ENCODE data around the gene MICAL2.
A peak's percentile ranks its signal among the peaks of the same experiment; 100 is the strongest.

Gene MICAL2

GRCh38 chr11:12105471-12105870 is 4.9 kb upstream of the MICAL2 start:
- Histone ChIP-seq H3K27me3 (ENCODE audit: insufficient read depth, low read depth, severe bottlenecking) (no peaks in the 10 kb centered on the region), H3K4me3 (ENCODE audit: low read depth, low read length) (no peak overlapping the region), H3K27ac (no peak overlapping the region), H3K36me3 (no peaks in the 10 kb centered on the region), H3K9me3 (ENCODE audit: severe bottlenecking) (no peaks in the 10 kb centered on the region)
- no peak for DNase-seq
- TF ChIP-seq CTCF (IDR thresholded peaks at IDR 0.05; ENCODE audit: low read depth, low read length), result no peak

GRCh38 chr11:12106101-12106500 is 4.3 kb upstream of the MICAL2 start:
- Histone ChIP-seq H3K4me3 (ENCODE audit: low read depth, low read length) (no peak overlapping the region), H3K27me3 (ENCODE audit: insufficient read depth, low read depth, severe bottlenecking) (no peaks in the 10 kb centered on the region), H3K9me3 (ENCODE audit: severe bottlenecking) (no peaks in the 10 kb centered on the region), H3K27ac (no peak overlapping the region), H3K36me3 (no peaks in the 10 kb centered on the region)
- DNase-seq, result no peak
- no peak for TF ChIP-seq CTCF (IDR thresholded peaks at IDR 0.05; ENCODE audit: low read depth, low read length)

GRCh38 chr11:12106501-12106900 is 3.9 kb upstream of the MICAL2 start:
- no peak overlapping the region for H3K27ac ChIP-seq
- TF ChIP-seq CTCF (IDR thresholded peaks at IDR 0.05; ENCODE audit: low read depth, low read length), result no peak
- no peak overlapping the region for H3K4me3 ChIP-seq (ENCODE audit: low read depth, low read length)
- H3K36me3 ChIP-seq, result no peaks in the 10 kb centered on the region
- H3K27me3 ChIP-seq (ENCODE audit: insufficient read depth, low read depth, severe bottlenecking), result no peaks in the 10 kb centered on the region
- no peaks in the 10 kb centered on the region for H3K9me3 ChIP-seq (ENCODE audit: severe bottlenecking)
- DNase-seq, result no peak

GRCh38 chr11:12108875-12109453 is 1.4 kb upstream of the MICAL2 start:
- Histone ChIP-seq H3K27me3 (ENCODE audit: insufficient read depth, low read depth, severe bottlenecking) (no peaks in the 10 kb centered on the region), H3K4me3 (ENCODE audit: low read depth, low read length) (no peak overlapping the region), H3K9me3 (ENCODE audit: severe bottlenecking) (no peaks in the 10 kb centered on the region), H3K27ac (no peak overlapping the region), H3K36me3 (no peaks in the 10 kb centered on the region)
- TF ChIP-seq CTCF (IDR thresholded peaks at IDR 0.05; ENCODE audit: low read depth, low read length), result no peak
- no peak for DNase-seq

- DNase-seq, result no peak
- H3K27me3 ChIP-seq (ENCODE audit: insufficient read depth, low read depth, severe bottlenecking), result no peaks in the 10 kb centered on the region
- no peaks in the 10 kb centered on the region for H3K36me3 ChIP-seq
- peak overlapping the region; percentile 63 for H3K4me3 ChIP-seq (ENCODE audit: low read depth, low read length)
- H3K9me3 ChIP-seq (ENCODE audit: severe bottlenecking), result no peaks in the 10 kb centered on the region
- H3K27ac ChIP-seq, result no peak overlapping the region
- no peak for TF ChIP-seq CTCF (IDR thresholded peaks at IDR 0.05; ENCODE audit: low read depth, low read length)
Observed at GRCh38 chr11:12109591-12110196, 696 bp upstream of the MICAL2 start.

All from WERI-Rb-1 (cell line).